NCI-H526 treated with DMSO at 0.1 percent for 48 hours (cell line): ENCODE data around the gene ROBO1.

Experiments used
- DNase-seq: peaks from one replicate; lab custom pipeline; 2025; lab: John Stamatoyannopoulos, UW

ROBO1 gene

GRCh38 chr3:79160421-79160820 is 607.4 kb downstream of the ROBO1 start:
- no peak for DNase-seq

- no peak for DNase-seq
Observed at GRCh38 chr3:79159736-79160135, 608.1 kb downstream of the ROBO1 start.

DNA sequence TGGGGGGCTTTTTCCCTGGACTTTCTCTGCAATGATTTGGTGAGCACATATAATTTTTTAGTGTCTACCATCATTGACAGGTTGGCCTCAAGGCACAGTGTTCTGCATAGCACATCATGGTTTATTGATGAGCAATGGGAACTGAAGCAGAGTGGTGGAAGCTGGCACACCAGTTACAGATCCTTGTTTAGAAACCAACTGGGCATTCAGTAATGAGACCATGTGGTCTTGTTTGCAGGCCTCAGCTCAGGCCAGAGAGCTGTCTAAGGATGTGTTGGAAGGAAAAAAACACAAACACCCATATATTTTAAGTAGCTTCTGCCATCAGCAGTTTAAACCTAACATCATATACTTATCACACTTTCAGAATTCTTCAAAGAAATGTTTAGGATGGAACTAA is 610.6 kb downstream of the ROBO1 start:
- no peak for DNase-seq

GRCh38 chr3:79154865-79155264 is 612.9 kb downstream of the ROBO1 start:
- no peak for DNase-seq

DNA sequence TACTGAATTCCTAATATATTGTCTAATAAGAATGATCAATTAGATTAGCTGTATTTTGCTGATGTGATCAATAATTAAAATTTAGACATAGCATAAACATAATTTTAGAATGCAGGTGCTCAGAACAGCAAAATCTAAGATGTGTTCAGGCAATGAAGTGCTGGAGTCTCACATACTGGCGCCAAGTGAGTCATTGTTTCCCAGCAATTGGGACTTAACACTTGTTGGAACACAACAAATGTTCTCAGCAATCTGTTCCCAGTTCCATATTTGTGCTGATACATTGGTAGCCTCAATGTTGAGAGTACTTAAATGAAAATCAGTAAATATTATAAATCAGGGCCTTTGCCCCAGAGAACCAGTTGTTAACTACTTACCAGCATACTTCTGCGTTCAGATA is 619.0 kb downstream of the ROBO1 start:
- no peak for DNase-seq

DNA sequence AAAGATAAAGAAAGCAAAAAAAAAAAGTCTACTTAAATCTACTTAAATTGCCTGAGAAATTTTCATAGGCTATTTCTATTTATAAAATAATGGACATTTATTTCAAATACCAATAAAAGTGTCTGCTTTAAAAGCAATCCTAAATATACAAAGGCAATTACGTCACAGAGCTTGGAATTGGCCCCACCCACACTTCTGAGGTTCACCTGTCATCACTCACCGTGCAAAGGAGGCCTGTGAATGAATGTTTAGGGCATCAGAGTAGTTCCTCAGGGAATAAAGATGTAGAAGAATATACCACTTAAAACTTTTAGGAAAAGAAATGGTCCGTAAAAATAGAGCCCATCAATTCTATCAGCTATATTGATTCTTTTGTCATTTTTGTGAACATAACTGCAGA is 621.8 kb downstream of the ROBO1 start:
- no peak for DNase-seq

- DNase-seq: no peak
Observed at GRCh38 chr3:79140708-79141107, 627.1 kb downstream of the ROBO1 start.

GRCh38 chr3:79139395-79140068 is 628.3 kb downstream of the ROBO1 start:
- no peak for DNase-seq

- no peak for DNase-seq
Observed at GRCh38 chr3:79125313-79125984, 642.3 kb downstream of the ROBO1 start.

DNA sequence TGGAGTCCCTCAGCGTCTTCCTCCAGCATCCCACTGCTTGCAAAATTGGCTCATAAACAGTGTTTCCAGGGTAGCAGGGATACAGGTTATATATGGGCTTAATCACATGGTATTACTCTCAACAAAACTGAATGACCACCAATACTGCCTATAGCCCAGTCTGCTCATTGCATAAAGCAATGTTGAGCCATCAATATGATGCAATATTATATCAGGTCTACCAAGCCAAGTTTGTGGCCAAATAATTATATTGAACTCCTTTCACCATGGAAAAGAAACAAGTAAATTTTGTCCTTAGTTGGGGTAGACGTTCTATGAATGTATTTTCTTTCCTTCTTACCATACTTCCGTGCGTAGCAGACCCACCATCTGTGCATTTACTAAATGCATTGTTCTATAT is 652.3 kb downstream of the ROBO1 start:
- DNase-seq: no peak

DNA sequence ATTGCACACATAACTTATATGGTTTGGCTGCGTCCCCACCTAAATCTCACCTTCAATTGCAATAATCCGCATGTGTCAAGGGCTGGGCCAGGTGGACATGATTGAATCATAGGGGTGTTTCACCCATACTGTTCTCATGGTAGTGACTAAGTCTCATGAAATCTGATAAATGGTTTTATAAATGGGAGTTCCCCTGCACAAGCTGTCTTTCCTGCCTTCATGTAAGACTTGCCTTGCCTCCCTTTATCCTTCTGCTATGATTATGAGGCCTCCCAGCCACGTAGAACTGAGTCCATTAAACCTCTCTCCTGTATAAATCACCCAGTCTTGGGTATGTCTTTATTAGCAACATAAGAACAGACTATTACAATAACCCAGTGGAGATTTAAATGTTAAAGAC is 653.9 kb downstream of the ROBO1 start:
- DNase-seq: no peak

DNA sequence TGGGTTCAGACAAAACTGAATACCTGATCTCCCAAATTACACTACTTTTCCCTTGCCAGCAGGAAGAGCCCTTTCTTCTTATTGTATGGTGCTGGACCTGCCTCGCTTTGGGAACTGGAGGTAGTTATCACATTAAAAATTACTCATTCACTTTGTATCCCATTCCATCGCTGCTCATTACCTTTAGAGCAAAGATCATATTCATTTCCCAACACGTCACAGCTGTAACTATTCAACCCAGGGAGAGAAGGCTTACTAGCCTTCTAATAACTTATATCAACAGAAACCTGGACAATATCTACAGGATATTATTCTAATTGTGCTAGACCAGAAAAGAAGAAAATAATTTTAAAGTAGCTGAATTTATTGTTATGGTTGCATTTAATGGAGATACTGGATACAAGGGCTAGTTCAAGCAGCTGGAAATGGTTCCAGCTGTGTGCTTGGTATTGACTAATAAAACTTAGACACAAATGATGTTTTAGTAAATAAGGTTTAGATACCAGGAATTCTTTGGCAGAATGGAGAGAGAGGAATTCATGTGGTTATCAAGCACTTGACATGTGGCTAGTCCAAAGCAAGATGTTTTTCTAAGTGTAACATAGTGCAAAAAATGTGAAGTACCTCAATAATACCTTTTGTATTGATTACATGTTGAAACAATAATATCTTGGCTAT is 656.3 kb downstream of the ROBO1 start:
- DNase-seq: no peak

DNA sequence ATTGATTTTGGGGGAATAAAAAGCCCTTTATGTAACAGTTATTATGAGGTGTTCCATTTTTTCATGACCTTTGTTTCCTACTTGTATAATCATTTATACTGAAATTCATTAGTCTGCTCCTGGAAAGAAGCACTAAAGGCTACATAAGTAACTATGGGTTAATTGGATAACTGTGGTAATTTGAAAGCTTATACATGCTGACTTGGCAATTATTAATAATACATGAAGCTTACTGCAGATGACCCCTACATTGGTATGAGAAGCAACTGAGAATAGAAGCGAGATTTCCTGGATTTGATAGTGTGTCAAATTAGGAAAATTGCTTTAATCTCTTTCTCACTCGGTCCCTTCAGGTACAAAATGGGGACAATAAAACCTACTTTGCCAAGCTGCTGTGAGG is 658.0 kb downstream of the ROBO1 start:
- DNase-seq: no peak

- DNase-seq: no peak
Observed at GRCh38 chr3:79103307-79103706, 664.5 kb downstream of the ROBO1 start.

DNA sequence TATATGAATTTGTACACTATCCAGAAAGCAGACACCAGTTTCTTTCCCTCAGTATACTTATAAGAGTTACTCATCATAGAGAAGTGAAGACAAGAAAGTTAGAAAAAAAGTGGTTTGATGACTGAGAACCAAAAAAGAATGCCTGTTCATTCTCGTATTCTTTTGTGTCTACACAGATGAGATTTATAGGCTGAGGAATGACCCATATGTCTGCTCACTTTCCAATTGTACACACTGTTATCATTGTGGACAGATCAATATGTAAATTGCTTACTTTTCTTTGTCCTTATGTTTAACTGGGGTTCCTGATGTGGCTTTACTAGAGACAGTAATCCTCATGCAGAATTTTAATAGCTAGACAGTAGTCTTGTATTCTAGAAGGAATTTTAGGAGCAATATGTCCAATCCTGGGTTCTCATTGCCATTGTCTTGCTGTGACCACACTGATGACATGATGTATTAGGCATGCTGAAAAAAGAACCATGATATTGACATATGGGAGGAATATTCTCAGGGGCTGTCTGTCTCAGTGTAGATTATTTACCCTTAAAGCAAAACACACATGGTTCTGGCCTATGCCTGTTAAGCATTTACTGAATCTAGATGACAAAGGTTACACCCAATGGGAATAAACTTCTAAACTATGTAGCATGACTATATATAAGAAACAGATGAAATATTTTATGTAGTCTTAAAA is 669.7 kb downstream of the ROBO1 start:
- DNase-seq: no peak

DNA sequence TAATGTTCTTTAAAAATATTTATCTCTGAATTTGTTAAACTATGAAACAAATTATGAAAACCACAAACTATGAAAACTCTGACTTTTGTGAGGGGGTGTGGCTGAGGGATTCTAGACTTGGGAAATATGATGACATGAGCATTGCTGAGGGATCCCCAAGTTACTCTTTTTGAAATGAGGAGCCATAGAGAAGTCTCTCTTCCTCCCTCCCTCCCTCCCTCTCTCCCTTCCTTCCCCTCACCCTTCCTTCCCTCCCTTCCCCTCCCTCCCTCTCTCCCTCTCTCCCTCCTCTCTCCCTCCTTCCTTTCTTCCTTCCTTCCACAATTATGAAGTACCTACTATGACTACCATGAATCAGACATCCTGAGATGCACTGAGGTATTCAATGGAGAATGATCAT is 673.1 kb downstream of the ROBO1 start:
- DNase-seq: no peak

DNA sequence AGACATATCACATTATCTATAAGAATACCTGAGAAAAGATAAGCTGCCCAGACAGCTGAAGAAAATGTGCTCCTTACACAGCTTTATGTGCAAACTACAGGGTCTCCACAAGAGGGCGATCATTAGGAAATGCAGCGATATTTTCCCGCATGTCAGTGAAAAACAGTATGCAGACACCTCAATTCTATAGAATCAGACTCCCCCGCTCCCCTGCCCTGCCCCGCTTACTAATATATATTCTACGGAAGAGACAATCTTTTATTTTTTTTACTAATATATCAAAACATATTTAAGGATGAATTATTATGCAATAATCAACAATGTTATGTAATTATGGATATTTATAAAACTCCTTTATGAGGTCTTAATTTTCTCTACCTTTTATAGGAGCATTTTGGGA is 681.3 kb downstream of the ROBO1 start:
- peak; percentile 6 for DNase-seq

GRCh38 chr3:79085171-79085570 is 682.6 kb downstream of the ROBO1 start:
- no peak for DNase-seq

DNA sequence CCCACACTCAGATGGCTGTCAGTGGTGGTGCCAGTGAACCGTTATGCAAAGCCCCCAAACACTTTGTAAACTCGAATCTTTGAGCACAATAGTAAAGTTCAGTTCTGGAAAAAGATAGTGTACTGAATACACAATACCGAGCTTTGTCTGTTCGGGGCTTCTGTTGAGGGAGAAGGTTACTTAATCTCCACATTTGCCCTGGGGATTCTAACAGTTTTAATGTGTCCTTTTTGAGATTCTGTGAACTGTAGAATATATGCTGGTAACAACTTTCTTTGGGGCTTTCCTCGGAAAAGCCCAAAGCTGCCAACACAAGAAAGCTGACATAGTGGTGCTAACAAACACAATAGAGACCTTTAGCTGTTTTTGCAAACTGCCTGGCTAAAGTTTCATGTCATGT is 686.5 kb downstream of the ROBO1 start:
- no peak for DNase-seq

DNA sequence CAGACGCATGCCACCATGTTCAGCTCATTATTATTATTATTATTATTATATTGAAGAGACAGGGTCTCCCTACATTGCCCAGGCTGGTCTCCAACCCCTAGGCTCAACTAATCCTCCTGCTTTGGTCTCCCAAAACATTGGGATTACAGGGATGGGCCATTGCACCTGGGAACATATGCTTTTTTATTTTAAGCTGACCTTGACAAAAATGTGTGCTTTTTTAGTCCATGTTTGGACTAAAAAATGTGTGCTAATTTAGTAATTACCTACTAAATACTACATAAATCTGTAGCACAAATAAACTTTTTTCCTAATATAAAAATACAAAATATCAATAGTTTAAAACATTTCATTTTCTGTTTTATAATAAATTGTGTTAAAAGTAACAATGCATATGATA is 693.2 kb downstream of the ROBO1 start:
- DNase-seq: no peak

GRCh38 chr3:79067734-79068133 is 700.1 kb downstream of the ROBO1 start:
- no peak for DNase-seq

DNA sequence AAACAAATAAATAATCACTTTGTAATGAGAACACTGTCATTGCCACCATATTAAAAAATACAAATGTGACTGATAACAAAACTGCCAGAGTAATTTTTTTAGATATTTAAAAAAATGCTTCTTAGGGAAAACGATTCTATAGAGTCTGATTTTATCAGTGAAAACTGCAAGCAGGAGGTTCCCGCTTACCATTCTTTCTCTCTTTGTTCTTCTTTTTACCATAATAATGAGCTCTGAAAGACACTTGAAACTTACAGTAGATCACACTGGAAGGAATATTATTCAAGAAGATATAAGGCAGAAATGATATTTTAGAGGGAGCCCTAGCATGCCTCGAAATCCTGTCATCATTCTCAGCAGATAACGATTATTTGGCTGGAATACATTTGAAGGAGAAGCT is 701.3 kb downstream of the ROBO1 start:
- no peak for DNase-seq

GRCh38 chr3:79063624-79064023 is 704.2 kb downstream of the ROBO1 start:
- no peak for DNase-seq
